ENCODE data around the gene PIEZO1.

GRCh38 chr16:88752386-88753002 is 32.5 kb downstream of the PIEZO1 start:
- TF ChIP-seq, protein P1, sequence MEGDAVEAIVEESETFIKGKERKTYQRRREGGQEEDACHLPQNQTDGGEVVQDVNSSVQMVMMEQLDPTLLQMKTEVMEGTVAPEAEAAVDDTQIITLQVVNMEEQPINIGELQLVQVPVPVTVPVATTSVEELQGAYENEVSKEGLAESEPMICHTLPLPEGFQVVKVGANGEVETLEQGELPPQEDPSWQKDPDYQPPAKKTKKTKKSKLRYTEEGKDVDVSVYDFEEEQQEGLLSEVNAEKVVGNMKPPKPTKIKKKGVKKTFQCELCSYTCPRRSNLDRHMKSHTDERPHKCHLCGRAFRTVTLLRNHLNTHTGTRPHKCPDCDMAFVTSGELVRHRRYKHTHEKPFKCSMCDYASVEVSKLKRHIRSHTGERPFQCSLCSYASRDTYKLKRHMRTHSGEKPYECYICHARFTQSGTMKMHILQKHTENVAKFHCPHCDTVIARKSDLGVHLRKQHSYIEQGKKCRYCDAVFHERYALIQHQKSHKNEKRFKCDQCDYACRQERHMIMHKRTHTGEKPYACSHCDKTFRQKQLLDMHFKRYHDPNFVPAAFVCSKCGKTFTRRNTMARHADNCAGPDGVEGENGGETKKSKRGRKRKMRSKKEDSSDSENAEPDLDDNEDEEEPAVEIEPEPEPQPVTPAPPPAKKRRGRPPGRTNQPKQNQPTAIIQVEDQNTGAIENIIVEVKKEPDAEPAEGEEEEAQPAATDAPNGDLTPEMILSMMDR (IDR thresholded peaks at IDR 0.05; ENCODE audit: low read depth, low read length), result no peak
- TF ChIP-seq POLR2A (IDR thresholded peaks at IDR 0.05; ENCODE audit: extremely low read depth, insufficient read length), result no peak
